K562 (cell line): ENCODE data around the gene G6PC1. TPM values are rescaled to one million over a fixed set of nuclear protein-coding genes. Genes with fewer than 3 reads are reported as not detected.

ENCODE experiments used
- ATAC-seq: fragments of 200-7000 bp; cut with Tn5 transposase; 3 replicates; pipeline ENCODE4 v1.9.1; 2020; ENCODE audit warnings: moderate library complexity
- BruUV-seq: library from RNA; stranded (reverse); fragments of 400-500 nt; replicated peaks from 2 replicates; lab custom pipeline; 2021; lab: Mats Ljungman, UMichigan
- CTCF ChIA-PET: fragments of 300-600 bp; formaldehyde crosslinking; extraction: SDS; loops from one replicate; lab custom pipeline; 2021; ENCODE audit warnings: low intra/inter-chr PET ratio; lab: Yijun Ruan, JAX
- POLR2A ChIA-PET: fragments of 300-600, 350-650 bp; sonication (Branson Sonifier 250); formaldehyde crosslinking; extraction: SDS; loops from one replicate; lab custom pipeline; 2021; ENCODE audit warnings: antibody characterized with exemption, inconsistent platforms; lab: Yijun Ruan, JAX
- DNase-seq, 4 experiments: peaks; one replicate each; pipeline versions ENCODE4 v3.0.0 to v3.0.0-alpha.2; 2011 to 2018; ENCODE audit warnings: low spot score in 3 of 4, mixed read lengths in 3 of 4; ENCODE audit errors: extremely low read depth in 1 of 4
- FAIRE-seq: peaks from 2 replicates; lab custom pipeline; 2011; peaks lifted over from hg19 to GRCh38; lab: Jason Lieb, UNC
- H2AFZ ChIP-seq: 2 replicates; pipeline ENCODE4 v1.6.0; 2011; ENCODE audit warnings: low read depth, low read length, control low read depth, inconsistent platforms
- H3K27ac ChIP-seq: fragments of 200-600 bp; 3 replicates; pipeline ENCODE4 v1.8.0; 2011; ENCODE audit warnings: low read depth, mild to moderate bottlenecking, control low read depth, inconsistent platforms, low read length, moderate library complexity, mixed read lengths; ENCODE audit errors: extremely low read depth
- H3K27me3 ChIP-seq, 2 experiments: fragments of 300-600 bp in 1 of 2; 2 replicates in 1 of 2; 3 replicates in 1 of 2; pipeline versions ENCODE4 v1.6.0 to v1.8.0; 2011; ENCODE audit warnings: inconsistent platforms in 2 of 2, low read length in 2 of 2, mild to moderate bottlenecking in 1 of 2, mixed read lengths in 1 of 2, moderate library complexity in 1 of 2; ENCODE audit not compliant: control insufficient read depth in 2 of 2, insufficient read depth in 2 of 2
- H3K36me3 ChIP-seq: fragments of 300-600 bp; 3 replicates; pipeline ENCODE4 v1.8.0; 2011; ENCODE audit warnings: mild to moderate bottlenecking, low read length, inconsistent platforms; ENCODE audit not compliant: control insufficient read depth, insufficient read depth
- H3K4me1 ChIP-seq, 2 experiments: fragments of 200-600 bp in 1 of 2; replicated peaks in 1 of 2; 2 replicates in 1 of 2; 3 replicates in 1 of 2; pipeline versions ENCODE4 v1.5.1 to v1.8.0; 2011; ENCODE audit warnings: inconsistent platforms in 2 of 2, low read length in 2 of 2, mild to moderate bottlenecking in 1 of 2, mixed read lengths in 1 of 2, moderate library complexity in 1 of 2; ENCODE audit not compliant: control insufficient read depth in 2 of 2, insufficient read depth in 2 of 2
- H3K4me2 ChIP-seq: 2 replicates; pipeline ENCODE4 v1.6.1; 2011; ENCODE audit warnings: low read length, control low read depth, inconsistent platforms, mixed read lengths; ENCODE audit not compliant: insufficient read depth
- H3K4me3 ChIP-seq: fragments of 200-600 bp; sonication (generic), shearing (Covaris generic); 2 replicates; pipeline ENCODE4 v1.5.1; 2016; ENCODE audit warnings: control low read depth, inconsistent platforms
- H3K79me2 ChIP-seq: fragments of 200-600 bp; 3 replicates; pipeline ENCODE4 v1.8.0; 2011; ENCODE audit warnings: low read length, inconsistent platforms; ENCODE audit not compliant: control insufficient read depth, insufficient read depth
- H3K9ac ChIP-seq, 2 experiments: 2 replicates each; pipeline versions ENCODE4 v1.6.0 to v1.6.1; 2011; ENCODE audit warnings: low read depth in 2 of 2, low read length in 2 of 2, control low read depth in 1 of 2, inconsistent platforms in 1 of 2, mild to moderate bottlenecking in 1 of 2, mixed read lengths in 1 of 2; ENCODE audit not compliant: insufficient read depth in 1 of 2
- H3K9me1 ChIP-seq: one replicate; pipeline ENCODE4 v1.6.0; 2011; ENCODE audit warnings: inconsistent platforms, mild to moderate bottlenecking, low read length, moderate library complexity; ENCODE audit not compliant: control insufficient read depth, insufficient read depth
- H3K9me3 ChIP-seq: replicated peaks from 2 replicates; pipeline ENCODE4 v1.5.1; 2011; ENCODE audit warnings: low read depth, low read length, inconsistent platforms; ENCODE audit not compliant: control insufficient read depth, insufficient read depth
- H4K20me1 ChIP-seq: replicated peaks from 2 replicates; pipeline ENCODE4 v1.6.1; 2011; ENCODE audit warnings: low read length, inconsistent platforms, mixed read lengths; ENCODE audit not compliant: control insufficient read depth, insufficient read depth
- EHMT2 ChIP-seq: fragments of 450-650 bp; IDR thresholded peaks from 2 replicates; pipeline ENCODE4 v1.6.1; 2018; ENCODE audit warnings: antibody characterized with exemption
- NR2C1 ChIP-seq, 2 experiments: fragments of 450-650 bp; IDR thresholded peaks; 2 replicates each; pipeline ENCODE4 v1.6.1; 2017; ENCODE audit warnings: mild to moderate bottlenecking in 2 of 2, antibody characterized with exemption in 1 of 2, inconsistent platforms in 1 of 2, missing compliant biosample characterization in 1 of 2, missing genetic modification characterization in 1 of 2
- NRF1 ChIP-seq, 2 experiments: fragments of 450-650 bp; IDR thresholded peaks in 1 of 2; conservative IDR thresholded peaks in 1 of 2; 2 replicates each; pipeline ENCODE4 v1.6.1; 2014; ENCODE audit warnings: mild to moderate bottlenecking in 2 of 2
- RBBP5 ChIP-seq: fragments of 200-600 bp; sonication (generic); IDR thresholded peaks from 2 replicates; pipeline ENCODE4 v1.6.1; 2012; ENCODE audit warnings: borderline replicate concordance, mild to moderate bottlenecking, low read length, control low read depth, inconsistent platforms; ENCODE audit not compliant: insufficient read depth, poor library complexity, severe bottlenecking
- SRSF7 ChIP-seq: fragments of 200-400 bp; formaldehyde crosslinking; optimal IDR thresholded peaks from 2 replicates; pipeline ENCODE3; 2017; ENCODE audit warnings: mild to moderate bottlenecking, low read depth, low read length
- TAF15 ChIP-seq: fragments of 200-400 bp; formaldehyde crosslinking; IDR thresholded peaks from 2 replicates; pipeline ENCODE4 v1.6.1; 2017; ENCODE audit warnings: mild to moderate bottlenecking, low read depth, low read length, moderate library complexity
- TAF9B ChIP-seq: fragments of 450-650 bp; IDR thresholded peaks from 2 replicates; pipeline ENCODE4 v1.6.1; 2018; ENCODE audit warnings: mild to moderate bottlenecking; ENCODE audit not compliant: partially characterized antibody
- ZNF124 ChIP-seq: sonication (generic); formaldehyde crosslinking; IDR thresholded peaks from 2 replicates; pipeline ENCODE4 v1.8.1; 2022; ENCODE audit warnings: missing genetic modification reagents
- WGBS: fragments of 100-300 bp; shearing (Covaris generic); methylation state at CpG from one replicate; pipeline ENCODE4 v1.1.6; 2016; ENCODE audit warnings: low coverage, mixed read lengths; ENCODE audit not compliant: insufficient coverage; ENCODE audit errors: missing lambda C conversion rate; 5-methylcytosine and 5-hydroxymethylcytosine counted together
- in situ Hi-C: fragments of 300-500 bp; cut with MboI; formaldehyde crosslinking; loops from 4 replicates; pipeline ENCODE4 v1.15.0; 2018; ENCODE audit warnings: inconsistent platforms, mixed read lengths
- intact Hi-C: fragments of 100-400 bp; cut with micrococcal nuclease; formaldehyde crosslinking; loops from 2 replicates; pipeline ENCODE4 v1.14.2; 2022
- polyA plus RNA-seq, 8 experiments: library from polyadenylated mRNA; depleted of rRNA in 4 of 8; stranded (reverse) in 5 of 8; unstranded in 3 of 8; fragments of >200 nt; fragmentation: Nextera tagmentation in 2 of 8; fragmentation: Illumina TruSeq in 1 of 8; extraction: Ambion mirVana in 2 of 8; extraction: Trizol in 1 of 8; gene quantifications; 2 replicates each; pipeline versions ENCODE4 v1.2.1 to v1.2.3, GENCODE V29; 2011 to 2014; ENCODE audit warnings: inconsistent platforms in 1 of 8, missing spikeins in 1 of 8
- total RNA-seq, 7 experiments: library from RNA; depleted of rRNA in 6 of 7; stranded (reverse); fragments of >200 nt in 6 of 7; fragmentation: Illumina TruSeq in 2 of 7; extraction: Trizol in 2 of 7; gene quantifications; 2 replicates each; pipeline versions ENCODE4 v1.2.1 to v1.2.3, GENCODE V29; 2011 to 2021; ENCODE audit warnings: low replicate concordance in 1 of 7
- TF ChIP-seq, protein P1 (sequence below): sonication (generic); formaldehyde crosslinking; IDR thresholded peaks from 2 replicates; pipeline ENCODE4 v1.9.0; 2022; ENCODE audit warnings: mild to moderate bottlenecking, missing genetic modification reagents

Gene G6PC1
- total and polyA plus RNA-seq, 9 of the 15 experiments (the other 6 are each of a cell fraction or from before 2014, with no cell fraction given) = not detected

DNA sequence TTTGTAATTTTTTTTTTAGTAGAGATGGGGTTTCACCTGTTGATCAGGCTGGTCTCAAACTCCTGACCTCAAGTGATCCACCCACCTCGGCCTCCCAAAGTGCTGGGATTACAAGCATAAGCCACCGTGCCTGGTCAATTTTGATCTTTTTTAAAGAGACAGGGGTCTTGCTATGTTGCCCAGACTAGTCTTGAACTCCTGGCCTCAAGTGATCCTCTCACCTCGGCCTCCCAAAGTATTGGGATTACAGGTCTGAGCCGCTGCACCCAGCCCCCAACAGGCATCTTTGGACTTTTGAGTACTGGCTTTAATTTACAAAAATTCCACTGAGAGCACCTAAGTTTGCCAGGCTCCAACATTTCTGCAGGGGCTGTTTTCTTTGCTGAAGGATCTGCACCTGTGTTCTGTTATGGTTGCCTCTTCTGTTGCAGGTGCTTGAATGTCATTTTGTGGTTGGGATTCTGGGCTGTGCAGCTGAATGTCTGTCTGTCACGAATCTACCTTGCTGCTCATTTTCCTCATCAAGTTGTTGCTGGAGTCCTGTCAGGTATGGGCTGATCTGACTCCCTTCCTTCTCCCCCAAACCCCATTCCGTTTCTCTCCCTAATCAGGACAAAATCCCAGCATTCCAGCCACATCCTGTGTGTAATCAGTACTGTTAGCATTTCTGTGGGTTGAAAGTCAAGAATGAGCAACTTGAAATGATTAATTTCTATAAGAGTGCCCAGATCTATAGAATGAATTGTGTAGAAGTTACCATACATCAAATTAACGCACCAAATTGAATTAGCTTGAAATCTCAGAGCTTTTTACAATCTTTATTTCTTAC lies 8.5 kb downstream of the G6PC1 start:
- H3K4me3 ChIP-seq = no peak overlapping the region
- H3K36me3 ChIP-seq = no peaks in the 10 kb centered on the region
- ATAC-seq (no peak), DNase-seq (no peak), FAIRE-seq (no peak)
- TF ChIP-seq RBBP5 = no peak
- no peak for TF ChIP-seq TAF9B
- TF ChIP-seq SRSF7 = no peak
- TF ChIP-seq NR2C1 (IDR thresholded peaks at IDR 0.05) = no peak
- no peak for TF ChIP-seq NR2C1 (tag; IDR thresholded peaks at IDR 0.05)
- TF ChIP-seq, protein P1, sequence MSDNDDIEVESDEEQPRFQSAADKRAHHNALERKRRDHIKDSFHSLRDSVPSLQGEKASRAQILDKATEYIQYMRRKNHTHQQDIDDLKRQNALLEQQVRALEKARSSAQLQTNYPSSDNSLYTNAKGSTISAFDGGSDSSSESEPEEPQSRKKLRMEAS (CRISPR knock-in tag) = no peak
- TF ChIP-seq ZNF124 (CRISPR knock-in tag) = no peak
- TF ChIP-seq TAF15 = no peak
- no peak for TF ChIP-seq EHMT2
- no peak for TF ChIP-seq NRF1 (conservative IDR thresholded peaks at IDR 0.05 in 1 of 2, IDR thresholded peaks at IDR 0.05 in 1 of 2)
- H4K20me1 ChIP-seq = no peaks in the 10 kb centered on the region
- POLR2A ChIA-PET = interaction anchor here (0.6 to 0.7 kb wide), 3 partner anchors 14 to 46 kb away, joined by 3 to 4 read pairs (median 3); no protein-coding TSS in a partner anchor
- H3K4me1 ChIP-seq = no peaks in the 10 kb centered on the region
- H3K9ac ChIP-seq = no peak overlapping the region
- CTCF ChIA-PET = no interaction called here
- H3K9me3 ChIP-seq = no peaks in the 10 kb centered on the region
- BruUV-seq = no TSS peak
- H3K27ac ChIP-seq = no peak overlapping the region
- no peak overlapping the region for H3K4me2 ChIP-seq
- H2AFZ ChIP-seq = no peak overlapping the region
- no peaks in the 10 kb centered on the region for H3K79me2 ChIP-seq
- no peaks in the 10 kb centered on the region for H3K9me1 ChIP-seq
- H3K27me3 ChIP-seq = peaks cover 42 to 49% of the 10 kb centered on the region in 2 experiments
- intact Hi-C loops = no loop called here
- WGBS = 4% methylated on average over 7 of the region's 7 CpGs
- in situ Hi-C loops = no loop called here
